Amygdala (tissue), 56 donors: Measurements from ENCODE around the gene TUBA3D.
A peak's percentile ranks its signal among the peaks of the same experiment; 100 is the strongest.
"Not testable (repeated sequence)": the region's sequence is repeated elsewhere in the genome, so short reads cannot be mapped to it uniquely, and the experiment has no call there.

Experiments used
- DNase-seq, 56 donors: peaks; one replicate each; lab custom pipeline; 2025; lab: John Stamatoyannopoulos, UW

The TUBA3D gene

GRCh38 chr2:131511969-131512870, 36.3 kb downstream of the TUBA3D start:
- DNase-seq = peak in 3 of 56 donors; percentile 23 to 45 (median 23)

GRCh38 chr2:131514408-131515166, 38.7 kb downstream of the TUBA3D start:
- not testable (repeated sequence) for DNase-seq

GRCh38 chr2:131515235-131515634, 39.3 kb downstream of the TUBA3D start:
- DNase-seq = not testable (repeated sequence)

- no peak for DNase-seq
Measured at GRCh38 chr2:131516011-131516410, 40.1 kb downstream of the TUBA3D start.

- not testable (repeated sequence) for DNase-seq
Measured at GRCh38 chr2:131516621-131517020, 40.7 kb downstream of the TUBA3D start.

- DNase-seq = no peak
Measured at GRCh38 chr2:131517106-131517831, 41.4 kb downstream of the TUBA3D start.

- not testable (repeated sequence) for DNase-seq
Measured at GRCh38 chr2:131517856-131518255, 41.9 kb downstream of the TUBA3D start.

- DNase-seq = not testable (repeated sequence)
Measured at GRCh38 chr2:131518531-131518930, 42.6 kb downstream of the TUBA3D start.

DNA sequence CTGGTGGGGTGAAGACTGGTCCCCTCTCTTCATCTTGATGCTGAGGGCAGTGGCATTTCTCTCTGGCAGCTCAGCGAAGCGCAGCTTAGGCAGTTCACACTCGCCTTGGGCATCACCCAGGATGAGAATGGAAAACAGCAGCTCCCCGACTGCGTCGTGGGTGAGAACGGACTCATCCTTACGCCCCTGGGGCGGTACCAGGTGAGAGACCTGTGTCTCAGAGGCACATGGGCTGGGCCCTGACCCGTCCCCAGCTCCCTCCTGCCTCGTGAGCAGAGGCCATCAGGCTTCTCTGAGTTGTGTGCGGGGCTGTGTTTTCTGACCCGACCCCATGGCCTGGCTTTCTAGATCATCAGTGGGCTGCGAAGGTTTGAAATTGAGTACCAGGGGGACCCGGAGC, 43.5 kb downstream of the TUBA3D start:
- DNase-seq = no peak

DNA sequence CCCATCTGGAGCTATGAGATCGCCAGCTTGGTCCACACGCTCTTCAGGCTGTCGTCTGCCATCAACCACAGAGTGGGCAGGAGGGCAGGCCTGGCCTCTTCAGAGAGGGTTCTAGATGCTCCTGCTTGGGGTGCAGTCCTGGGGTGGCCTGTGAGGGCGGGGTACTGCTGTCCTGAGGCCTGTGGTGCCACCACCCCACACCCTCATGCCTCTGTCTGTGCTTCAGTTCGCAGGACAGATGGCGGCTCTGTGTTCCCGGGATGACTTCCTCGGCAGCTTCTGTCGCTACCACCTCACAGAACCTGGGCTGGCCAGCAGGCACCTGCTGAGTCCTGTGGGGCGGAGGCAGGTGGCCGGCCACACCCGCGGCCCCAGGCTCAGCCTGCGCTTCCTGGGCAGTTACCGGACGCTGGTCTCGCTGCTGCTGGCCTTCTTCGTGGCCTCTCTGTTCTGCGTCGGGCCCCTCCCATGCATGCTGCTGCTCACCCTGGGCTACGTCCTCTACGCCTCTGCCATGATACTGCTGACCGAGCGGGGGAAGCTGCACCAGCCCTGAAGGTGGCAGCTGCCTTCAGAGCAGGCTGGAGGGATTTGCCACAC, 44.1 kb downstream of the TUBA3D start:
- not testable (repeated sequence) for DNase-seq

- DNase-seq = peak in 11 of 56 donors; percentile 6 to 65 (median 32)
Measured at GRCh38 chr2:131520526-131520925, 44.6 kb downstream of the TUBA3D start.

- DNase-seq = not testable (repeated sequence)
Measured at GRCh38 chr2:131521524-131521923, 45.6 kb downstream of the TUBA3D start.

DNA sequence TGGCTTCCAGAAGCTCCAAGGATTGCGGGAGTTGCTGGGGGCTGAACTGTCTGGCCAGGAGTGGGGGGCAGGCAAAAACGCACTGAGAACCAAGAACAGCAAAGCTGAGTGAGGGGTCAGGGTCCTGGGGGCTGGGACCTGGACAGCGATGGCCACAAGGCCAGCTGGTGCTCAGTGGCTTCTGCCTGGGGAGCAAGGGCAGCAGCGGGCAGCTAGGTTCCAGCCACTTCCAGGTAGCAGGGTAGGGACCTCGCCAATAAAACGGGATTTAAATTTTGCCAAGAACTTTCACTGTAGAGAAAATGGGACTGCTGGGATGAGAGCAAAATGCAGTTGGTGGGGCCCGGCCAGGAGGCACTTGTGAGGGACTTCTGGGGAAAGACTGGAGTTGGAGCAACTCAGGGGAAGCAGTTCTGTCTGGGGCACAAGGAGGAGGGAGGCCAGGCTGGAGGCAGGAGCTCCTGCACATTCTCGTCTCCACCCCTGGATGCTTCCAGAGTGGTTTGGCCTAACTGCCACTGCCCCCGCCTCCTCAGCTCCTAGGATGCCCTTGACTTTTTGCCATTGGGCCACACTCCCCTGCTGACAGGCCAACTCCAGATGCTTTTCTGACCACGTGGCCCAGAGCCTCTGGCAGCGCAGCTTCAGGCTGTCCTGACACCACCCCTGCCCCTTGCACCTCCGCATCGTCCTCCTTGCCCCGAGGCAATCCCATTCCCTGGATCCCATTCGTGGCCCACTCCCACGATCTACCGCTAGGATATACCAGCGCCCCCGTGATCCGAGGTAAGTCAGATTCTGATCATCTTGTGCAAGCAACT, 46.3 kb downstream of the TUBA3D start:
- no peak for DNase-seq

DNA sequence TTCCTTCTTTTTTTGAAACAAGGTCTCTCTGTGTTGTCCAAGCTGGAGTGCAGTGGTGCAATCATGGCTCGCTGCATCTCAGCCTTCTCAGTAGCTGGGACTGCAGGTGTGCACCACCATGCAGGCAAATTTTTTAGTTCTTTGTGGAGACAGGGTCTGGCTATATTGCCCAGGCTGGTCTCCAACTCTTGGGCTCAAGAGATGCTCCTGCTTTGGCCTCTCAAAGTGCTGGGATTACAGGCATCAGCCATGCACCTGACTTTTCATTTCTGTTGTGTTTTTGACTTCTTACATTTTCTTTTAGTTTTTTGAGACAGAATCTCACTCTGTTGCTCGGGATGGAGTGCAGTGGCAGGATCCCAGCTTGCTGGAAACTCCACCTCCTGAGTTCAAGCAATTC, 49.3 kb downstream of the TUBA3D start:
- not testable (repeated sequence) for DNase-seq

GRCh38 chr2:131527131-131528001, 51.4 kb downstream of the TUBA3D start, which contains the start of gene CCDC74A:
TSS of gene CCDC74A (plus strand) at chr2:131527888. CDS start at chr2:131527971, 83 bp downstream.
- peak in 30 of 56 donors; percentile 3 to 59 (median 27) for DNase-seq

GRCh38 chr2:131528981-131529863, 53.3 kb downstream of the TUBA3D start:
- not testable (repeated sequence) for DNase-seq

DNA sequence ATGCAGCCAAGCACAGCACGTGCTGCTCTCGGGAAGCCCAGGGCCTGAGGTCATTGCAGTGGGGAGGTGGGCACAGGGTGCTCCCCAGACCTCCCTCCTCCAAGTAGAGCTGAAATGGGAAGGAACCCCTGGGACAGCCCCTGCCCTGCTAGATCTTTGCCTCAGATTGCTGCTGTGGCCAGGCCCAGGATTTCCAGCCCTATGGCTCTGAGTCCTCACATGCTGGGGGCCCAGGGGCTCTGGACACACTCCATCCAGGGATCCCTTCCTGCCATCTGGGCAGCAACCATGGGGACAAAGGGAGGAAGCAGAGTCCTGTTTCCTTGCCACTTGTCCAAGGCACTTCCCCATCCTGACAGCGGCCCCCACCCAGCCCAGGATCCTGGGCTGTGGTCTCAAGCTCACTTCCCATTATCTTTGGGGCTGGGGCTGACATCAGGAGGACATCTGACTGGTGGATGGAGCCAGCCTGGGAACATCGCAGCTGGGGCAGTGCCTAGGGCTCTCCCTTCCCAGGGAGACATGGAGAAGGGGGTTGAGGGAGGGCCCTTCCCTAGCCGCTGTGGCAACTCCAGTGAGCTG, 54.0 kb downstream of the TUBA3D start:
- DNase-seq = not testable (repeated sequence)
